ENCODE measurements around the gene REPIN1. TPM values are rescaled to one million over a fixed set of nuclear protein-coding genes. Genes with fewer than 3 reads are reported as not detected.

The REPIN1 gene
- total and polyA plus RNA-seq, 9 of the 15 experiments (the other 6 are each of a cell fraction or from before 2014, with no cell fraction given): 8.1 to 283 (median 94.3) TPM

DNA sequence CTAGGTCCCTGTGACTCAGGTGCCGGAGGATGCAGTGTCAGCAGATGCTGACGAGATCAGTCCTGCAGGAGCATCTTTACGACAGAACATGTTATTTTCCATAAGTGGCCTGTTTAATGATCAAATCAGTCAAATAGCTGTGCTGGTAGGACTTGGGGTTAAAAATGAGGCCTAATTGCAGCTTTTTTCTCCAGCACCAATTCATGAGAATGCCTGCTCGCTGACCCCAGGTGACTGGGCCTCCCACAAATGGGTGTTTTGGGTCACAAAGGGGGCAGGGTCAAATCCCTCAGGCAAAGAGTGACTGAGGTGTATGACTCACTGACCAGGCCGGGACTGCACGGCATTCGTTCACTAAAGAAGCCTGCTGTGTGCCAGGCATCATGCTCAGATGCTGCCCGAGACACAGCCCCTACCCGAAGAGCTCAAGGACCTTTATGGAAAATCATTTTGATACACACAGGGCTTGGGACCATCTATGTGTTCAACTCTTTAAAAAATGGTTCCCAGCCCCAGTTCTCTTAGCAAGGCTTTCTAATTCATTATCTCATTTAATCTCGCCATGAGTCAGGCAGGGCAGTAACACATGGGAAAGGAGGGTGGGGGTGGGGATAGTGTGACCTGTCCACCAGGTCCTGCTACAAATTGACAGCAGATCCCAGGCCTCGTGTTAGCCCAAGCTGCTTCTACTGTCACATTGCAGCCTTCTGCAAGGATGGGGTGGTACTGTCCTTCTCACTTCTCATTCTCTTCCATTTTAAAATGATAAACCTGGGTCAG is 31.6 kb downstream of the REPIN1 start (continued):
- TF ChIP-seq ZMIZ1 (IDR thresholded peaks at IDR 0.05; ENCODE audit: low read depth in 2 of 2, low read length in 2 of 2) (no peak), HMG20A (CRISPR knock-in tag; conservative IDR thresholded peaks at IDR 0.05) (no peak), POLR2AphosphoS2 (IDR thresholded peaks at IDR 0.05; ENCODE audit: low read length) (no peak), CSDE1 (IDR thresholded peaks at IDR 0.05) (peak in 1 of 2 experiments; percentile 11; a peak in 1 of 4 replicates), ZNF165 (CRISPR knock-in tag; IDR thresholded peaks at IDR 0.05; ENCODE audit: borderline replicate concordance) (no peak), NEUROD1 (IDR thresholded peaks at IDR 0.05; ENCODE audit: borderline replicate concordance, low read depth, low read length, partially characterized antibody) (peak; percentile 42), CHD4 (IDR thresholded peaks at IDR 0.05; ENCODE audit: insufficient read depth, insufficient replicate concordance, low read depth, low read length, poor library complexity, severe bottlenecking) (no peak), ELF4 (CRISPR knock-in tag; IDR thresholded peaks at IDR 0.05) (no peak), CREBBP (IDR thresholded peaks at IDR 0.05; ENCODE audit: low read depth, low read length) (no peak), RBM22 (IDR thresholded peaks at IDR 0.05; ENCODE audit: low read depth, low read length, poor library complexity, severe bottlenecking) (no peak)
- TF ChIP-seq, protein P1, sequence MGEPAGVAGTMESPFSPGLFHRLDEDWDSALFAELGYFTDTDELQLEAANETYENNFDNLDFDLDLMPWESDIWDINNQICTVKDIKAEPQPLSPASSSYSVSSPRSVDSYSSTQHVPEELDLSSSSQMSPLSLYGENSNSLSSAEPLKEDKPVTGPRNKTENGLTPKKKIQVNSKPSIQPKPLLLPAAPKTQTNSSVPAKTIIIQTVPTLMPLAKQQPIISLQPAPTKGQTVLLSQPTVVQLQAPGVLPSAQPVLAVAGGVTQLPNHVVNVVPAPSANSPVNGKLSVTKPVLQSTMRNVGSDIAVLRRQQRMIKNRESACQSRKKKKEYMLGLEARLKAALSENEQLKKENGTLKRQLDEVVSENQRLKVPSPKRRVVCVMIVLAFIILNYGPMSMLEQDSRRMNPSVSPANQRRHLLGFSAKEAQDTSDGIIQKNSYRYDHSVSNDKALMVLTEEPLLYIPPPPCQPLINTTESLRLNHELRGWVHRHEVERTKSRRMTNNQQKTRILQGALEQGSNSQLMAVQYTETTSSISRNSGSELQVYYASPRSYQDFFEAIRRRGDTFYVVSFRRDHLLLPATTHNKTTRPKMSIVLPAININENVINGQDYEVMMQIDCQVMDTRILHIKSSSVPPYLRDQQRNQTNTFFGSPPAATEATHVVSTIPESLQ (CRISPR knock-in tag; IDR thresholded peaks at IDR 0.05): 0 out of 2 replicates have a peak, but pooled peaks have one; percentile 46
- TF ChIP-seq, protein P2, sequence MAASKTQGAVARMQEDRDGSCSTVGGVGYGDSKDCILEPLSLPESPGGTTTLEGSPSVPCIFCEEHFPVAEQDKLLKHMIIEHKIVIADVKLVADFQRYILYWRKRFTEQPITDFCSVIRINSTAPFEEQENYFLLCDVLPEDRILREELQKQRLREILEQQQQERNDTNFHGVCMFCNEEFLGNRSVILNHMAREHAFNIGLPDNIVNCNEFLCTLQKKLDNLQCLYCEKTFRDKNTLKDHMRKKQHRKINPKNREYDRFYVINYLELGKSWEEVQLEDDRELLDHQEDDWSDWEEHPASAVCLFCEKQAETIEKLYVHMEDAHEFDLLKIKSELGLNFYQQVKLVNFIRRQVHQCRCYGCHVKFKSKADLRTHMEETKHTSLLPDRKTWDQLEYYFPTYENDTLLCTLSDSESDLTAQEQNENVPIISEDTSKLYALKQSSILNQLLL (CRISPR knock-in tag; IDR thresholded peaks at IDR 0.05; ENCODE audit: borderline replicate concordance): no peak

Measured in K562 (cell line).